ENCODE results near the gene KIR3DL2.
"Not testable (repeated sequence)": the region's sequence is repeated elsewhere in the genome, so short reads cannot be mapped to it uniquely, and the experiment has no call there.

The KIR3DL2 gene

GRCh38 chr19:54901153-54901552 is 50.9 kb downstream of the KIR3DL2 start:
- not testable (repeated sequence) for H3K79me2 ChIP-seq (ENCODE audit: insufficient read depth, low read length); H3K4me1 ChIP-seq (ENCODE audit: insufficient read depth, low read length); H3K27me3 ChIP-seq (ENCODE audit: insufficient read depth, low read length, poor library complexity); DNase-seq; H3K9ac ChIP-seq (ENCODE audit: low read depth, low read length); H3K4me3 ChIP-seq (ENCODE audit: low read depth in 1 of 2, low read length in 2 of 2); H2AFZ ChIP-seq (ENCODE audit: low read depth, low read length); H4K20me1 ChIP-seq (ENCODE audit: insufficient read depth, low read length); H3K9me3 ChIP-seq (ENCODE audit: insufficient read depth, low read length, severe bottlenecking); ATAC-seq (ENCODE audit: insufficient read depth, low read depth); H3K36me3 ChIP-seq (ENCODE audit: insufficient read depth, low read length); H3K4me2 ChIP-seq (ENCODE audit: insufficient read depth, low read length); H3K27ac ChIP-seq (ENCODE audit: low read length)

- H4K20me1 ChIP-seq (ENCODE audit: insufficient read depth, low read length) = no peaks in the 10 kb centered on the region
- no peak overlapping the region for H3K27ac ChIP-seq (ENCODE audit: low read length)
- no peaks in the 10 kb centered on the region for H3K36me3 ChIP-seq (ENCODE audit: insufficient read depth, low read length)
- no peak overlapping the region for H3K9ac ChIP-seq (ENCODE audit: low read depth, low read length)
- TF ChIP-seq CTCF (IDR thresholded peaks at IDR 0.05; ENCODE audit: borderline replicate concordance, extremely low read depth, low read length, poor library complexity, severe bottlenecking) (no peak), EZH2 (IDR thresholded peaks at IDR 0.05; ENCODE audit: borderline replicate concordance, low read depth, low read length, severe bottlenecking) (no peak)
- no peak overlapping the region for H3K4me2 ChIP-seq (ENCODE audit: insufficient read depth, low read length)
- H3K4me3 ChIP-seq (ENCODE audit: low read depth in 1 of 2, low read length in 2 of 2) = no peak overlapping the region
- H2AFZ ChIP-seq (ENCODE audit: low read depth, low read length) = no peak overlapping the region
- no peak for ATAC-seq (ENCODE audit: insufficient read depth, low read depth)
- no peaks in the 10 kb centered on the region for H3K79me2 ChIP-seq (ENCODE audit: insufficient read depth, low read length)
- no peaks in the 10 kb centered on the region for H3K4me1 ChIP-seq (ENCODE audit: insufficient read depth, low read length)
- H3K9me3 ChIP-seq (ENCODE audit: insufficient read depth, low read length, severe bottlenecking) = no peaks in the 10 kb centered on the region
- H3K27me3 ChIP-seq (ENCODE audit: insufficient read depth, low read length, poor library complexity) = no peaks in the 10 kb centered on the region
- no peak for DNase-seq
Measured at GRCh38 chr19:54902061-54902460, 51.8 kb downstream of the KIR3DL2 start.

- Histone ChIP-seq H3K4me3 (ENCODE audit: low read depth in 1 of 2, low read length in 2 of 2) (no peak overlapping the region), H3K36me3 (ENCODE audit: insufficient read depth, low read length) (no peaks in the 10 kb centered on the region), H3K4me1 (ENCODE audit: insufficient read depth, low read length) (no peaks in the 10 kb centered on the region), H3K4me2 (ENCODE audit: insufficient read depth, low read length) (no peak overlapping the region), H3K9ac (ENCODE audit: low read depth, low read length) (no peak overlapping the region), H3K79me2 (ENCODE audit: insufficient read depth, low read length) (no peaks in the 10 kb centered on the region), H2AFZ (ENCODE audit: low read depth, low read length) (no peak overlapping the region), H3K9me3 (ENCODE audit: insufficient read depth, low read length, severe bottlenecking) (no peaks in the 10 kb centered on the region), H3K27ac (ENCODE audit: low read length) (no peak overlapping the region), H3K27me3 (ENCODE audit: insufficient read depth, low read length, poor library complexity) (no peaks in the 10 kb centered on the region), H4K20me1 (ENCODE audit: insufficient read depth, low read length) (no peaks in the 10 kb centered on the region)
- DNase-seq (no peak), ATAC-seq (ENCODE audit: insufficient read depth, low read depth) (no peak)
- TF ChIP-seq EZH2 (IDR thresholded peaks at IDR 0.05; ENCODE audit: borderline replicate concordance, low read depth, low read length, severe bottlenecking) (no peak), CTCF (IDR thresholded peaks at IDR 0.05; ENCODE audit: borderline replicate concordance, extremely low read depth, low read length, poor library complexity, severe bottlenecking) (no peak)
Measured at GRCh38 chr19:54903303-54903702, 53.1 kb downstream of the KIR3DL2 start.

- H3K27me3 ChIP-seq (ENCODE audit: insufficient read depth, low read length, poor library complexity); DNase-seq; H3K4me1 ChIP-seq (ENCODE audit: insufficient read depth, low read length); H3K9me3 ChIP-seq (ENCODE audit: insufficient read depth, low read length, severe bottlenecking); H3K36me3 ChIP-seq (ENCODE audit: insufficient read depth, low read length); H3K9ac ChIP-seq (ENCODE audit: low read depth, low read length); H2AFZ ChIP-seq (ENCODE audit: low read depth, low read length); H3K27ac ChIP-seq (ENCODE audit: low read length); H3K4me2 ChIP-seq (ENCODE audit: insufficient read depth, low read length); ATAC-seq (ENCODE audit: insufficient read depth, low read depth); H3K4me3 ChIP-seq (ENCODE audit: low read depth in 1 of 2, low read length in 2 of 2); H4K20me1 ChIP-seq (ENCODE audit: insufficient read depth, low read length); H3K79me2 ChIP-seq (ENCODE audit: insufficient read depth, low read length): not testable (repeated sequence)
Measured at GRCh38 chr19:54904261-54904660, 54.0 kb downstream of the KIR3DL2 start.
